Measurements from ENCODE around the gene PLA2R1. TPM values are rescaled to one million over a fixed set of nuclear protein-coding genes. Genes with fewer than 3 reads are reported as not detected.

The PLA2R1 gene
- 0.68 and 1.4 TPM in 2 replicates for total RNA-seq (2014; rRNA removed; shearing (Covaris generic))

DNA sequence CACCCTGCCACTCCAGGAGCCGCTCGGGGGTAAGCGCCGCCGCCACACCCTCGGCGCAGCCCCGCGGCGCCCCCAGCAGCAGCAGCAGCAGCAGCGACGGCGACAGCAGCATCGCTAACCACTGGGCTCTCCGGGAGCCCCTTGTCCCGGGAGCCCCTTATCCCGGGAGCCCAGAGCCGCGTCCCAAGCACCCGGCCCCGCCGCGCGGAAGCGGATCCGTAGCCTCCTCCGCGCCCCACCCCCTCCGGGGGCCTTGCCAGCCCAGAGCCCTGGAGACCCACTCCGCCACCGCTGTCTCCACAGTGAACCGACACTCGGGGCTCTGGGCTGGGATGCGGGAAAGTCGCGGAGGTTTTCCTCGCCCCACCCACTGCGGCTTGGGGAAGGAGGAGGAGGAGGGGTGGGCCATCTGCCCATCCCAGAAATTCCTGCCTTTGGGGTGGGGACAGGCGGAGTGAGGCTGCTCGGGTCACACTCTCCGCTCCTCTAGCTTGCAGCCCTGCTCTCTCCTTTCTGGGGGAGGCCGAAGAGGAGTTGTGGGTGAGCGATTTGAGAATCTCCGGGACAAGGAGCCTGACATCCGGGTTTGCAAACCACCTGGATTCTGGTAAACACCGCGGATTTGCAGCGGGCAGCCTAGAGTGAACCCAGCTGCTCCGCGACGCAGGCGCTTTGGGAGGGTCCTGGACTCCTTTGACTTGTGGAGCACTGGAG, at the start of gene PLA2R1:
PLA2R1 (minus strand) TSS at position 324 of the 714 bp plus-strand sequence; CDS start at position 112, 212 bp downstream.
- DNase-seq (ENCODE audit: low read depth) = peak; percentile 30

DNA sequence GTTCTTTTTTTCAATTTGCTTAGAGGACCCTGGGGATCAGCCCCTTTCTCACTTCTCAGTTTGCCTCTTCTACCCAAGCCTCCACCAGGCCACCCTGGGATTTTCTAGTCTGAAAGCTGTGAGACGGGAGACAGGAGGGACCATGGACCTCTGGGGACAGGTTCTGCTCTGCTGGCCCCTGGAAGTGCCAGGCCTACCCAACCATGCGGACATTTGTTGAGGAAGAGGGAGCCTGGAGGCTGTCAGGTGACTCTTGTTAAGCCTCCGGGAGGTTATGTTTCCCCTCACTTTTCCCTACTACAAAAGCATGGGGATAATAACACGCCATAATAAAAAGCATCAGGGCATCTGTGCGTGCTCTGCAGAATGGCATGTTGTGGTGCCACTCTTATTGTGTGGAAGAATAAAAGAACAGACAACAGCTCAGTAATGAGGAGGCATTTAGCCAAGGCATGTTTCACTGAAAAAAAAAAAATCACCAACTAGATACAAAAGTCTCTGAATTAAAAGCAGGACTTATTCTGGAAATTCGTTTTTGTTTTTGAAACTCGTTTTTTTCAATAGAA, 48.3 kb upstream of the PLA2R1 start:
- DNase-seq (ENCODE audit: low read depth) = no peak

DNA sequence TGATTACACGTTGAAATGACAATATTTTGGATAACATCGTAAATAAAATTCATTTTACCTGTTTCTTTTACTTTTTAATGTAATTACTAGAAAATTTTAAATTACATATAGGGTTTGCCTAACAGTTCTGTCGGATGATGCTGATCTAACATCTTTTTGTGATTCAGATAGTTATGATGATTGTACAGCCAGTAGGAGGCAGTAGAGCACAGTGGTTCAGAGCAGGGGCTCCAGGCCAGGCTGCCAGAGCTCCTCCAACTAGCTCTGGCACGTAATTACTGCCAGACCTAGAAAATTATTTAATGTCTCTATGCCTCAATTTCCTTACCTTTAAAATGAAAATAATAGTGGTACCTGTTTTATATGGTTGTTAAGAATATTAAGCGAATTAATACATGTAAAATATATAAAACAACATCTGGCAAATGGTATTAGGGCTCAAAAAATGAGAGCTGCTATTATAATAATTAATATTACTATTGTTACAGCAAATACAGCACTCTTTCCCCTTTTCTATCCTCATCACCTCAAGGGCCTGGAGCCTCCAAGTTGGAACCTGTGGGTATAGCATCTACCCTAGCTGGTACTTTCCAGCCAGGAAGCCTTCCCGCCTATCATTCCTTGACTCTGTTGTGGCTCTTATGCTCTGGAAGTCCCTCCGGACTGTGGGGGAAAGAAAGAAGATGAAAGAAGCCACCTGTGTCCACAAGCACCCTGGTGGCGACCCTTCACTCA, 47.7 kb upstream of the PLA2R1 start:
- peak; percentile 82 for DNase-seq (ENCODE audit: low read depth)

DNA sequence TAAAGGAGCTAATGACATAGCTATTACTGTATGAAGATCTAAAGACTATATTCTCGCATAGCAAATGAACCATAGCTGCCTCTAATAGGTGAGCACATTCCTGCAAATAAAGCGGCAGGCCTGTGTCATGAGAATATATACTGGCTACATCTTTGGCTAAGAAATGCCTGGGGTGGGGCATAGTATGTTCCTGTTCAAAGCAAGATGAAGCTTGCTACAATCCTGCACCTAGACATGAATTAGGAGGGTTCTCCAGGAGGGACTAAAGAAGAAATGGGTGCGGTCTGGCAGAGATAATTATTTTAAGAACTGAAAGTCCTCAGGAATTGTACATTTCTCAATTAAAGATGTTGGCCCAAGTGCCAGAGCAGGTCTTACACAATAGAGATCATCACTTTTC, 46.8 kb upstream of the PLA2R1 start:
- DNase-seq (ENCODE audit: low read depth) = no peak

DNA sequence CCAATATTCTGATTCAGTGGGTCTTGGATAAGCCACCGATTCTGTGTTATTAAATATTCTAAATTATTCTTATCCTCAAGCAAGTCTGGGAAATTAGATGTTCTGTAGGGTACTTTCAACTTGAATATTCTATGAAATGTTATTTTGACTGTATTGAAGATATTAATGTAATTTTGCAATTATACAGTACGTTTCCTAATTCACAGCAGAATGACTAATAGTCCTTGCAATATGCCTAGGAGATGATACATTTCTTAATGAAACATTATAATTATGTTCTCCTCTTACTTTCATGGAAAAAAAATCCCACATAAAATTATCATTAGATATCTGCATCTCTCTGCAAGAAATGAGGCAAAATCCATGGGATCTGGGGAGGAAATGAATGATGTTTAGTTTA, 46.2 kb upstream of the PLA2R1 start:
- DNase-seq (ENCODE audit: low read depth) = no peak

DNA sequence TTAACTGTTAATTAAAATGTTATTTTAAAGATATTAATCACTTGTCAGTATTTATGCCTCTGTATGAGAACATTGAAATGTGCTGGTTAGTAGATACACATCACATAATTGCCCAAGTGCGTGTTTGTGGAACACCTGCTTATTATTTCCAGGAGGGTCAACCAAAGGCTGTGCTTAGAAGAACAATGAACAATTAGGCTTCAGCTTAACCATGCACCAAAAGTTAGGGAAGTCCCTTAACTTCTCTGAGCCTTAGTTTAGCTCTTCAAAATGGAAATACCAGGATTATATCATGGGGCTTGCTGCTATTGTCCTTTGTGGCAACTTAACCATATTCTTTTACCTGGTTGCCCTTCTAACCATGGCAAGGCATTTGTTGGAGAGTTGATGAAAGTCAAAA, 43.0 kb upstream of the PLA2R1 start:
- DNase-seq (ENCODE audit: low read depth) = no peak

DNA sequence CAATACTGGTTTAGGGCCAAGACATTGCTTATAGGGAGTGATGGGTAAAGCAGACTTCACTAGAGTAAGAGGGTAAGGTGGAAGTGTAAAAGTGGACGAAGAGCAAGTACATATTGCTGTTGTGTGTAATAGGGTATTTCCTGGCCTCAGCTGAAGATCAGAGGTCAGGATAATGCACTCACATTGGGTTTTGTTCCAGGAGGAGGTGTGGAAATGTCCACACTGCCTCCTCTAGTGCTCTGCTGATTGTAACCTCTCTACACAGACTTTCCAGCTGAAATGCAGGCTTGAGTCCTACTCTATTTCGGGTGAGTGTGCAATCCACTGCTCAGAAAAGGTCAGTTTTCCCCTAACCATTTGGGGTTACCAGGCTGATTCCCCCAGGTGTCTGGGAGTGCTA, 41.7 kb upstream of the PLA2R1 start:
- DNase-seq (ENCODE audit: low read depth) = no peak

DNA sequence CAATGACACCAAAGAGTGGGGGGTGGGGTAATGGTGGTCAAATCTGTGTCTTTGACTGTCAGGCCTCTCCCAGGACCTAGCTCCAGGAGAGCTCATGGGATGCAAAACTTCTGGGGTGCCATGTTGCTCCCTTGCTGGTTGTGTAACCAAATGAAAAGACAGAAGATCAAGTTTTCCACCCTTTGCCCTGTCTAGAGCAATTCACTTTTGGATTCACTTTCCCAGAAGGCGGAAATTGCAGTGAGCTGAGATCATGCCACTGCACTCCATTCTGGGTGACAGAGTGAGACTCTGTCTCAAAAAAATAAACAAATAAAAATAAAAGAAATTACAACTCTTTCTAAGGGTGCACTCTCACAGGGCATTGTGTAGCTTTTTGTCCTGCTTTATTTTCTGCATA, 34.9 kb upstream of the PLA2R1 start:
- no peak for DNase-seq (ENCODE audit: low read depth)

DNA sequence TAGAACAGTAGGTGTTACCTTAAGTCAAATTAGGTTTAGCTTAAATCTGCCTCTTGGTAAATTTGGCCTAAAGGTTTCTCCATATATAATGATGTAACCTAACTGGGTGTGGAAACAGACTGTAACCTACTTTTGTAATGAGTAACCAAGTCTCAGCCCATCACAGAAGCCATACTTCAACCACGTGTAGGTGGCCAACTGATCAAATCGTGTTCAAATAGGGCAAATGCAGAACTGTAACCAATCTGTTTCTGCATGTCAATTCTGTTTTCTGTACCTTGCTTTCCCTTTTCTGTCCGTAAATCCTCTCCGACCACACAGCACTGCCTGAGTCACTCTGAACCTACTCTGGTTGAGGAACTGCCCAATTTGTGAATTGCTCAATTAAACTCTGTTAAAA, 34.0 kb upstream of the PLA2R1 start:
- no peak for DNase-seq (ENCODE audit: low read depth)

DNA sequence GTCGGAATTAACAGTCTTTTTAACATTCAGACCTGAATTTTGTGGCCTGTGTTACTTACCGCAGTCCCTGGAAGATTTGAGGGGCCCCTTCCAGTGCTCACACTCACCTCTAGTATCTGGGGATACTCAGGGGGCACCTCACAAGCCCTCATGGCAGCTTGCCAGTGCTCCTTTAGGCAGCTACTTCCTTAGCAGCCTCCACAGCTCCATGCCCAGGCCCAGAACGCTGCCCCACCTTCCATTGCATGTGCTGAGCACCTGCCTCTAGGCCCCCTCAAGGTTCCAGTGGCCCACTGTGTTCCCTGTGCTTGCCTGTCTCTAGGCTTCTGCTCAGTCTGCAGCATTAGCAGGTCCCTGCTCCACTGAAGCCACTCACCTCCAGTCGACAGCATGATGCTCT, 30.0 kb upstream of the PLA2R1 start:
- DNase-seq (ENCODE audit: low read depth) = no peak

DNA sequence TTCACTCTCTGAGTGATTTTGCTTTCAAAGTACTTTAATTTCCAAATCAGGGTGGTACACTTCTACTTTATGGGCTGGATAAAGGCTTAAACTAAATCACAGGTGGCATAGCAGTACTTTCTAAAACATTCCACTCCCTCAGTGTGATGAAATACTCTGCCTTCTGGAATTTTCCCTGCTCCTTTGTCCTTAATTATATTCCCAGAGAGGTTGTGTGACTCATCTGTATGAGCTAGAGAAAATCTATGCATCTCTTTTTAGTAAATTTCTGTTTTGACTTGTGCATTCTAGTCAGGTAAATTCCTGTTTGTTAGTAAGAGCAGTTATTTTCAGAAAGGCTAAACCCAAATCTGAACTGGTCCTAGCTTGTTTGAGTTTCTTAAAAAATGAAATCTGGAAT, 29.0 kb upstream of the PLA2R1 start:
- DNase-seq (ENCODE audit: low read depth) = peak; percentile 12

DNA sequence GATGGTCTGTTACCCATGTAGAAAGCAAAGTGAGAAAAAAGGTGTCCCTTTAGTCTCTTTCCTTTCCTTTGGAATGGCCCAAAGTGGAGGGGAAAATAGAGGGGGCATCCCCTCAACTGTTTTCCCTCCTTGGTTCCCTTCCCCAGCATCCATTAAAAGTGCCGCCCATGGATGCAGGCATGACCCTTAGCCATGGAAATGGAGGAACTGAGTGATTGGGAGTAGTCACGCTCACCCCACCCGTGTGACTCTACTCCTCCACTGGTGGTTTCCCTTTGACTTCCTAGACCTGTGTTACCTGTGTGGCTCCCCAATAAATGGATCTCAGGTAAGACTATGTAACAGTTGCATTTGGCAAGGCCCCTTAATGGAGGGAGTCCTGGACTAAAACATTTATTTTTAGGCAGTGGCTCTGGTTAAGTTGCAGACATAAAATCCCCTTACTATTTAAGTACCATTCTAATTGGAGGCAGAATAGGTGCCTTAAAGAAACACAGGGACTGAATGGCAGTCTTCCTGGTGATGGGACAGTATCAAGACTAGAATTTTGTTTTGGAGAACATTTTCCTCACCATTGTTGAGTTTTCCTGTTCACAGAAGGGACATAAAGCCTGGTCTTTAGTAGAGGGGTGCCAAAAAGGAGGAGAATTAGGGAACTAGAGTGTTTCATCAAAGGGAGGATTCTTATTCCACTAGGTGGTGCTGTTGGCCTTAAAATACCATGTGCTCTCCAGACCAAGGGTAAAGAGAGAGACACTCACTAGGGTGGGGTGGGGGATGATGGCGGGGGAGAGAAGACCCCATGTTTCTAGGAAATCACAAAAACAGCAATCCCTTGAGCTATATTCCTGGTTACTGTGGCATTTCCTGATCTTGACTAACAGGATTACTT, 25.7 kb upstream of the PLA2R1 start:
- peak; percentile 41 for DNase-seq (ENCODE audit: low read depth)

DNA sequence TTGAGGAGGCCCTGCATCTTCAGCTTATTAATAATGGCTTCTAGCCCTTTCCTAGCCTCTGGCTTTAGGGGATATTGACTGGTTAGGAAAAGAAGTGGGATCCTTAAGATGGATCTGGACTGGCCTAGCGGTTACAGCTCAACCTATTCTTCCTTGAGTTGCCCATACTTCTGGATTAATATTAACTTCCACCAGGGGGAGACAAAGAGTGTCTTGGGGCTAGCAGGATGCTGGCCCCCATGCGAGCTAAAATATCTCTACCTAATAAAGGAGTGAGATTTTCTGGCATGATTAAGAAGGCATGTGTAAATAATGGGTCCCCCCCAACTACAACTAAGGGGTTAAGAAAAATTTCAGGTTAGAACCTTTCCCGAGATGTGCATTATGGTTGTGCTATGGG, 23.2 kb upstream of the PLA2R1 start:
- DNase-seq (ENCODE audit: low read depth) = no peak

DNA sequence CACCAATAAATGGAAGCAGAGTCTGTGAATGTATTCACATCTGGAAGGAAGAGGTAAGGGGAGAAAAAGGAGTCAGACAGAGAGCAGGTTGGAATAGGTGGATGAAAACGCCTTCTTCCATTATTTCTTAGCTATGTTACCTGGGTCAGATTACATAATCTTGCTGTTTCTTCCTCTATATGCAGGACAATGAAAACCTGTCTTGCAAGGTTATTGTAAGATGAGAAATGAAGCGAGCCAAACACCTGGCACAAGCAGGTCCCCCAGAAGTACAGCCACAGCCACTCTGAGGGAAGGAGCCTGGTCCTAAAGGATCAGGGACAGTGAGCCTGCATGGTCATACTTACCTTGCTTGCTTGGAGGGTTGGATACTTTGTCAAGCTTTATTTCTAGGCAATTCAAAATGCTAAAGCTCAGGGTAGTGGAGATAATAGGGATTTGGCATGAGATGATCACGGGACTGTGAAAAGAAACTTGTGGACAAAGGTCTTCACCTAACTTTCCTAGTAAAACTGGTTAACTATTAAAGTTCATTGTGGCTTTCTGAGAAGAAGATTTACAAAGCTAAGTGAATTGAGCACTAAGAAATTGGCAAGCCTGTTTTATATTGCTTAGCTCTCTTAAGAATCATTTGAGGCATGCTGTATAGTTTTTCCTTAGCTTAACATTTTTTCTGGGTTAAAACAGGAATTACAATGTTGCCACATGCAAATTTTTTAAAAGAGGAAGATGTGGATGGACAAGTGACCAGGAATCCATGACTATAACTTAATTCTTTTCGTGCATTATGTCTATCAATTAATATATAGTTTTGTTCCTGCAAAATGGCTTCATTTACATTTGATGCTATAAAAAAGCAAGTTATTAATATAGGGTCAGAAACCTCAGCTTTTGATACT, 15.7 kb upstream of the PLA2R1 start:
- no peak for DNase-seq (ENCODE audit: low read depth)

DNA sequence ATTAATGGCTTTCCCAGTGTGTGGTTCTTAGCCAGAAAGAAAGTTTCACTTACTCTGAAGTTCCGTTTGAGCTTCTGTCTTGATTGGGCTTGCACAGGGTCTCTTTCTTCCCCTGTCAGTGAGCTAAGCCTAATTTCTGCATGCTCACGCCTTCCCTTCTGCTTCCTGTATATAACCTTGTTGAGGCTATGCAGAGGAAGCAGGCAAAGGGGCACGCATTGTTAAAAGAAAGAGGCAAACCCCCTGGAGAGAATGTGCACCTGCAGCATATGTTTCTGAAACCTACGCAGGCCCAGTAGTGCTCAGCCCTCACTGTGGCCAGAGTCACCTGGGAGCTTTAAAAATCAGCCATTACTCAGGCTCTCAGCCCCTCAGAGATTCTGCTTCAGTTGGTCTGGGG, 14.5 kb upstream of the PLA2R1 start:
- no peak for DNase-seq (ENCODE audit: low read depth)

DNA sequence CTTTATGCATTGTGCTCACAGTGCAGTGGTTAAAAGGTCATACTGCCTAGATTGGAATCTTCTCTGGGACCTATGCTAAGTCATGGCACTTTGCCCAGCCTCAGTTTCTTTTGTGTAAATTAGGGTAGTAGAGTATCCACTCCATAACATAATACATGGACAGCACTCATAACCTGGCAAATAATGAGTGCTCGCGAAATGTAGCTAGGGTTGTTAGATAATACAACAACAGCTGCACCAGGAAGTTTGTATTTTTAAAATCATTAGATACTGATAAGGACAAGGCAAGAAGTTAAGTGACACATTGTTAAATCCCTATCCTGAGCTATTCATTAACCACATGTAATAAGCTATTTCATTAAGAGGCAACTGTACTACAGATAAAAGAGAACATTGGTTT, 13.8 kb upstream of the PLA2R1 start:
- DNase-seq (ENCODE audit: low read depth) = no peak

DNA sequence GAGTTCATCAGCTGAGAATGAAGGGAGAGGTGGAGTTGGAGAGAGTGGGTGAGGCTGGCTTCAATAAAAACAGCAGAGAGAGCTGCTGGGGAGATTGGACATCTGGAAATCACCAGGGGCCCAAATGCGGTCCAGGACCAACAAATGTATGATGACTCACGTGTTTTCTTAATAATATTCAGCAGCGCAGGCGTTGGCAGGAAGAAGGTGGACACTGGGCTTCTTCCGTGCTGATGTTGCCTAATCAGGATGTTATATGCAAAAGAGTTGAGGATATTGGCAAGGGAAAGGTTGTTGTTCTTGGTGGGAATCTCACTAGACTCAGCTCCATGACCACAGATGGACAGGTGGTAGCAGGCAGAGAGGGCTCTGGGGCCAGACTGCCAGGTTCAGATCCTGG, 12.8 kb upstream of the PLA2R1 start:
- peak; percentile 85 for DNase-seq (ENCODE audit: low read depth)

DNA sequence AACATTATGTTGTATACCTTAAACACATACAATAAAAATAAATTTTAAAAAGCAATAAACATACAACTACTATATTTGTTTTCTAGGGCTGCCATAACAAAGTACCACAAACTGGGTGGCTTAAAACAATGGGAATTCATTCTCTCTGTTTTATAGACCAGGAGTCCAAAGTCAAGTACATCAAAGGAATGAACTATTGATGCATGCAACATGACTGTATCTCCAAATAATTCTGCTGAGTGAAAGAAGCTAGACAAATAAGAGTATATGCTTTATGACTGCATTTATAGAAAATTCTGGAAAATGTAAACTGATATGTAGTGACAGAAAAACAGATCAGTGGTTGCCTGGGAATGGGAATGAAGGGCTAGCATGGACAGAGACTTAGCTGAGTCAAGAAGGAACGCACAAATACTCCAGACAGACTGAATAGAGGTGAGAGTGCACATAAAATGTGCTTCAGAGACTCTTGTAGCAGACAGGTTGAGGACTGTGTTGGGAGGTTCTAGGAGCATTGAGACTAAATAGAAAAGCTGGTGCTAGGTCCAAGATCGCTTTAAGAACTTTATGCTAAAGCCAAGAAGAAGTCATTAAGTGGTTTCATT, 11.0 kb upstream of the PLA2R1 start:
- no peak for DNase-seq (ENCODE audit: low read depth)

DNA sequence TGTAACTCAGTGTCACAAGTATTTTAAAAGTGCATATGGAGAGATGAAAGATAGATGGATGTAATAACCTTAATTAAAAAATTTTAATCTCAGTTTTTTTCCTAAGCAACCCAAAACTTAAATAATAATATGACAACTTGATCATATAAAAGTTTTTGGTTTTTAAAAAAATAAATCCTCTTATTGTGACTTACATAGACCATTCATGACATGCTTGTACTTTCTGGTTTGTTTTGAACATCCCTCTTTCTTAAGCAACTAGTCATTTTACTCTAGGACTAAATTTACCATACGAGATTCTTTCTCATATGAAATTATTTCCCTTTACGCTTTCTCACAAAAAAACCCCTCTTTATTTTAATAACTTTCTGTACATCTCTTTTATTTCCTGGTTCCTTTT, 6.5 kb upstream of the PLA2R1 start:
- DNase-seq (ENCODE audit: low read depth) = no peak

DNA sequence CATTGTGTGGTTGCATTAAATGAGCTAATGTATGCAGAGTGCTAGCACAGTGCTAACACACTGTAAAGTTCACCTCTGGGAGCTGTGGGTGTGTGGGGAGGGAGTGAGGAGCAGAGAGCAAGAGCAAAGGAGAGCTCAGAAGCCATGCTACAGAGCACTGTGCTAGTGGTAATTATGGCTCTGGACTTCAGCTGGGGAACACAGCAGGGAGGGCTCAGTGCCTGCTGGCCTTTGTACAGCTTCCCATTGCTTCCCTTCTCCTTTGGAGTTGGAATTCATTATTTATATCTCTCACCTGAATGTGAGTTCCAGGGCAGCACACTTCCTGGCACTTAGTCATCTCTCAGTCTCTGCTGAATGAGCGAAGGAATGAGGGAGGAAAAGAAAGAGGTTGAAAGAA, 2.5 kb upstream of the PLA2R1 start:
- DNase-seq (ENCODE audit: low read depth) = no peak
